Neutrophil (primary cell): ENCODE data around the gene ASIP.
A peak's percentile ranks its signal among the peaks of the same experiment; 100 is the strongest.

Source experiments
- H3K27ac ChIP-seq: fragments of 200-600 bp; sonication (generic); 2 replicates; pipeline ENCODE4 v1.5.1; 2016; ENCODE audit warnings: mild to moderate bottlenecking, moderate library complexity
- H3K27me3 ChIP-seq: fragments of 200-600 bp; sonication (generic); 2 replicates; pipeline ENCODE4 v1.6.0; 2016; ENCODE audit warnings: mild to moderate bottlenecking
- H3K36me3 ChIP-seq: fragments of 200-600 bp; sonication (generic); 2 replicates; pipeline ENCODE4 v1.5.1; 2017
- H3K4me1 ChIP-seq, 2 experiments: fragments of 200-600 bp in 1 of 2; sonication (generic) in 1 of 2; 1 replicate in 1 of 2; 2 replicates in 1 of 2; pipeline versions ENCODE4 v1.5.1 to v1.6.1; 2013 to 2016; ENCODE audit warnings: low read depth in 1 of 2, low read length in 1 of 2, mild to moderate bottlenecking in 1 of 2, moderate library complexity in 1 of 2; ENCODE audit not compliant: control insufficient read depth in 1 of 2, insufficient read depth in 1 of 2
- H3K4me3 ChIP-seq, 2 experiments: fragments of 200-600 bp in 1 of 2; sonication (generic) in 1 of 2; 1 replicate in 1 of 2; 2 replicates in 1 of 2; pipeline ENCODE4 v1.5.1; 2013 to 2016; ENCODE audit warnings: low read depth in 1 of 2, low read length in 1 of 2, mild to moderate bottlenecking in 1 of 2, moderate library complexity in 1 of 2
- H3K9me3 ChIP-seq: fragments of 200-600 bp; sonication (generic); 2 replicates; pipeline ENCODE4 v1.5.1; 2016
- CTCF ChIP-seq: fragments of 200-600 bp; sonication (generic); IDR thresholded peaks from 2 replicates; pipeline ENCODE4 v1.5.1; 2016; ENCODE audit warnings: antibody characterized with exemption

Gene ASIP

GRCh38 chr20:34301587-34302311, 60.5 kb downstream of the ASIP start:
- H3K4me1 ChIP-seq = peaks cover 35 to 39% of the 10 kb centered on the region in 2 experiments
- no peak overlapping the region for H3K27ac ChIP-seq

GRCh38 chr20:34302312-34302722, 61.1 kb downstream of the ASIP start:
- H3K27me3 ChIP-seq = no peaks in the 10 kb centered on the region
- no peaks in the 10 kb centered on the region for H3K36me3 ChIP-seq
- peak overlapping the region; percentile 88 to 94 for H3K4me3 ChIP-seq
- peaks cover 36 to 42% of the 10 kb centered on the region in 2 experiments for H3K4me1 ChIP-seq
- no peaks in the 10 kb centered on the region for H3K9me3 ChIP-seq
- peak overlapping the region; percentile 89 for H3K27ac ChIP-seq
- no peak for TF ChIP-seq CTCF

More at GRCh38 chr20:34301587-34302311, 60.5 kb downstream of the ASIP start:
- H3K9me3 ChIP-seq = no peaks in the 10 kb centered on the region
- no peak for TF ChIP-seq CTCF
- no peaks in the 10 kb centered on the region for H3K27me3 ChIP-seq
- no peaks in the 10 kb centered on the region for H3K36me3 ChIP-seq
- H3K4me3 ChIP-seq = no peak overlapping the region

GRCh38 chr20:34302723-34303533, 61.7 kb downstream of the ASIP start, which contains the start of gene AHCY:
AHCY (minus strand) TSS chr20:34303355; CDS start chr20:34303270, 85 bp downstream.
- H3K27me3 ChIP-seq = no peaks in the 10 kb centered on the region
- H3K4me1 ChIP-seq = peaks cover 36 to 42% of the 10 kb centered on the region in 2 experiments
- TF ChIP-seq CTCF = no peak
- peak within 1 kb of the TSS; percentile 89 for H3K27ac ChIP-seq
- no peaks in the 10 kb centered on the region for H3K36me3 ChIP-seq
- H3K9me3 ChIP-seq = no peaks in the 10 kb centered on the region
- peak within 1 kb of the TSS; percentile 88 to 94 for H3K4me3 ChIP-seq

- Histone ChIP-seq H3K27me3 (peaks cover under 1% of the 10 kb centered on the region), H3K9me3 (no peaks in the 10 kb centered on the region), H3K4me3 (peak overlapping the region in 1 of 2 experiments; percentile 24), H3K4me1 (peaks cover 36 to 38% of the 10 kb centered on the region in 2 experiments), H3K27ac (peak overlapping the region; percentile 74), H3K36me3 (no peaks in the 10 kb centered on the region)
- no peak for TF ChIP-seq CTCF
These were observed 64.4 kb downstream of the ASIP start for GRCh38 chr20:34305333-34306230.

- H3K36me3 ChIP-seq = no peaks in the 10 kb centered on the region
- peaks cover 20% of the 10 kb centered on the region for H3K27me3 ChIP-seq
- H3K9me3 ChIP-seq = no peaks in the 10 kb centered on the region
- no peak for TF ChIP-seq CTCF
- H3K4me3 ChIP-seq = no peak overlapping the region
- H3K4me1 ChIP-seq = peaks cover 35 to 38% of the 10 kb centered on the region in 2 experiments
- no peak overlapping the region for H3K27ac ChIP-seq
These were observed 68.5 kb downstream of the ASIP start for GRCh38 chr20:34309691-34310090.
